Endodermal cell (in vitro differentiated cells): ENCODE data around the gene GAS2. TPM values are rescaled to one million over a fixed set of nuclear protein-coding genes. Genes with fewer than 3 reads are reported as not detected.

ENCODE experiments used
- DNase-seq: peaks from one replicate; pipeline ENCODE4 v3.0.0-alpha.2; 2017
- H3K27ac ChIP-seq: 2 replicates; pipeline ENCODE4 v1.5.1; 2013; ENCODE audit warnings: mild to moderate bottlenecking, low read depth, low read length, moderate library complexity
- H3K27me3 ChIP-seq: 2 replicates; pipeline ENCODE4 v1.6.1; 2013; ENCODE audit warnings: mild to moderate bottlenecking, low read length, moderate library complexity; ENCODE audit not compliant: insufficient read depth, control insufficient read depth, poor library complexity, severe bottlenecking
- H3K36me3 ChIP-seq: 2 replicates; pipeline ENCODE4 v1.7.0; 2013; ENCODE audit warnings: mild to moderate bottlenecking, low read length, moderate library complexity; ENCODE audit not compliant: control insufficient read depth, insufficient read depth
- H3K4me1 ChIP-seq: one replicate; pipeline ENCODE4 v1.7.0; 2013; ENCODE audit warnings: low read length; ENCODE audit not compliant: control insufficient read depth, insufficient read depth
- H3K4me3 ChIP-seq: 2 replicates; pipeline ENCODE4 v1.5.1; 2013; ENCODE audit warnings: mild to moderate bottlenecking, low read length, moderate library complexity
- H3K9ac ChIP-seq: 2 replicates; pipeline ENCODE4 v1.6.1; 2013; ENCODE audit warnings: mild to moderate bottlenecking, low read length, moderate library complexity; ENCODE audit not compliant: poor library complexity, severe bottlenecking; ENCODE audit errors: extremely low read depth
- H3K9me3 ChIP-seq: 2 replicates; pipeline ENCODE4 v1.6.1; 2013; ENCODE audit warnings: mild to moderate bottlenecking, low read length, moderate library complexity; ENCODE audit not compliant: control insufficient read depth
- H3K27ac Mint-ChIP-seq: 2 replicates; pipeline ENCODE4 v1.8.0; 2020; ENCODE audit warnings: mixed read lengths
- H3K27me3 Mint-ChIP-seq: 2 replicates; pipeline ENCODE4 v1.8.0; 2021; ENCODE audit warnings: mild to moderate bottlenecking, mixed read lengths; ENCODE audit not compliant: insufficient read depth
- H3K36me3 Mint-ChIP-seq: 2 replicates; pipeline ENCODE4 v1.8.0; 2020; ENCODE audit warnings: low read depth, mixed read lengths
- H3K4me1 Mint-ChIP-seq: 2 replicates; pipeline ENCODE4 v1.8.0; 2020; ENCODE audit warnings: mixed read lengths
- H3K4me3 Mint-ChIP-seq: 2 replicates; pipeline ENCODE4 v1.8.0; 2020; ENCODE audit warnings: mild to moderate bottlenecking, moderate library complexity, mixed read lengths
- H3K9me3 Mint-ChIP-seq: 2 replicates; pipeline ENCODE4 v1.8.0; 2020; ENCODE audit warnings: mild to moderate bottlenecking, mixed read lengths
- CTCF ChIP-seq: fragments of 200-600 bp; sonication (generic); conservative IDR thresholded peaks from 2 replicates; pipeline ENCODE4 v1.5.0; 2021; ENCODE audit warnings: antibody characterized with exemption, mild to moderate bottlenecking
- WGBS, 2 experiments: methylation state at CpG; one replicate each; pipeline versions ENCODE4 v1.1.5 to v1.1.7; 2013; ENCODE audit warnings: missing lambda C conversion rate in 2 of 2, mixed read lengths in 1 of 2; ENCODE audit not compliant: insufficient coverage in 1 of 2, insufficient read length in 1 of 2; 5-methylcytosine and 5-hydroxymethylcytosine counted together
- total RNA-seq, 2 donors: library from RNA; stranded (reverse); fragmentation: NEBNext Ultra II Directional in 1 of 2; extraction: Animal tissue kit (Norgen Biotek cat#: 25700) in 1 of 2; gene quantifications; 2 replicates in 1 of 2; 3 replicates in 1 of 2; pipeline ENCODE4 v1.2.1, GENCODE V29; 2021

GAS2 gene
- total RNA-seq, 2 donors from 2014 or later, result 3.0 to 4.1 TPM

GRCh38 chr11:22792497-22792896, 126.1 kb downstream of the GAS2 start:
- Mint-ChIP-seq H3K4me1 (peaks cover 7% of the 10 kb centered on the region), H3K27ac (no peak overlapping the region), H3K4me3 (no peak overlapping the region), H3K36me3 (no peaks in the 10 kb centered on the region), H3K9me3 (no peaks in the 10 kb centered on the region), H3K27me3 (no peaks in the 10 kb centered on the region)
- no peak for DNase-seq
- 61 to 68% methylated on average over 3 of the region's 3 CpGs for WGBS, 2 experiments
- Histone ChIP-seq H3K9ac (no peak overlapping the region), H3K9me3 (no peaks in the 10 kb centered on the region), H3K27ac (no peak overlapping the region), H3K4me3 (no peak overlapping the region), H3K27me3 (peaks cover 15% of the 10 kb centered on the region), H3K36me3 (no peaks in the 10 kb centered on the region), H3K4me1 (peaks cover 4% of the 10 kb centered on the region)
- no peak for TF ChIP-seq CTCF

- peaks cover 14% of the 10 kb centered on the region for H3K4me1 ChIP-seq
- no peak overlapping the region for H3K4me3 ChIP-seq
- no peaks in the 10 kb centered on the region for H3K36me3 ChIP-seq
- H3K9me3 ChIP-seq, result no peaks in the 10 kb centered on the region
- WGBS, 2 experiments, result 100% methylated on average over 1 of the region's 1 CpG; no CpG with 5 or more reads in 1 of the 2 experiments
- H3K9ac ChIP-seq, result no peak overlapping the region
- H3K27ac Mint-ChIP-seq, result no peak overlapping the region
- no peaks in the 10 kb centered on the region for H3K36me3 Mint-ChIP-seq
- no peak overlapping the region for H3K27ac ChIP-seq
- no peak for DNase-seq
- peaks cover 13% of the 10 kb centered on the region for H3K27me3 Mint-ChIP-seq
- peaks cover 13% of the 10 kb centered on the region for H3K4me1 Mint-ChIP-seq
- no peak for TF ChIP-seq CTCF
- no peaks in the 10 kb centered on the region for H3K9me3 Mint-ChIP-seq
- H3K4me3 Mint-ChIP-seq, result no peak overlapping the region
- H3K27me3 ChIP-seq, result peaks cover 37% of the 10 kb centered on the region
These were observed 129.5 kb downstream of the GAS2 start for GRCh38 chr11:22795914-22796313.

GRCh38 chr11:22797047-22797446, 130.6 kb downstream of the GAS2 start:
- H3K27ac ChIP-seq, result no peak overlapping the region
- no peak overlapping the region for H3K27ac Mint-ChIP-seq
- DNase-seq, result no peak
- H3K4me3 Mint-ChIP-seq, result no peak overlapping the region
- peaks cover 48% of the 10 kb centered on the region for H3K27me3 ChIP-seq
- H3K9ac ChIP-seq, result no peak overlapping the region
- 93 to 94% methylated on average over 3 of the region's 3 CpGs for WGBS, 2 experiments
- peaks cover 13% of the 10 kb centered on the region for H3K4me1 Mint-ChIP-seq
- no peaks in the 10 kb centered on the region for H3K9me3 Mint-ChIP-seq
- no peak for TF ChIP-seq CTCF
- H3K4me3 ChIP-seq, result no peak overlapping the region
- H3K4me1 ChIP-seq, result peaks cover 14% of the 10 kb centered on the region
- H3K36me3 Mint-ChIP-seq, result no peaks in the 10 kb centered on the region
- H3K27me3 Mint-ChIP-seq, result peaks cover 19% of the 10 kb centered on the region
- H3K9me3 ChIP-seq, result no peaks in the 10 kb centered on the region
- H3K36me3 ChIP-seq, result no peaks in the 10 kb centered on the region
